Gastroesophageal sphincter (tissue), 4 donors: ENCODE results near the gene ERBB2. TPM values are rescaled to one million over a fixed set of nuclear protein-coding genes. Genes with fewer than 3 reads are reported as not detected.

ENCODE experiments used
- ATAC-seq: fragments of 150-250 bp; one replicate; pipeline ENCODE4 v1.9.1; 2016; ENCODE audit warnings: mild to moderate bottlenecking, moderate library complexity
- H3K27ac ChIP-seq, 4 donors: fragments of 200-600 bp; sonication (generic) in 3 of 4; 1 replicate in 3 of 4; 2 replicates in 1 of 4; pipeline ENCODE4 v1.5.1; 2016 to 2019
- H3K27me3 ChIP-seq: fragments of 200-600 bp; sonication (generic); one replicate; pipeline ENCODE4 v1.5.1; 2019
- H3K36me3 ChIP-seq, 2 donors: fragments of 200-600 bp; sonication (generic); one replicate each; pipeline ENCODE4 v1.5.1; 2019; ENCODE audit warnings: control low read depth in 1 of 2
- H3K4me1 ChIP-seq, 3 donors: fragments of 200-600 bp; sonication (generic); 1 replicate in 2 of 3; 2 replicates in 1 of 3; pipeline ENCODE4 v1.5.1; 2016 to 2019; ENCODE audit warnings: control low read depth in 2 of 3
- H3K4me3 ChIP-seq, 2 donors: fragments of 200-600 bp; sonication (generic); one replicate each; pipeline ENCODE4 v1.5.1; 2019; ENCODE audit warnings: mild to moderate bottlenecking in 1 of 2, moderate library complexity in 1 of 2
- H3K9me3 ChIP-seq, 3 donors: fragments of 200-600 bp; sonication (generic); one replicate each; pipeline ENCODE4 v1.5.1; 2017 to 2019; ENCODE audit warnings: control low read depth in 2 of 3
- EP300 ChIP-seq: sonication (generic); formaldehyde crosslinking; IDR thresholded peaks from one replicate; pipeline ENCODE4 v1.6.1; 2017; ENCODE audit warnings: antibody characterized with exemption, mild to moderate bottlenecking
- POLR2A ChIP-seq, 2 donors: fragments of 450-650 bp; IDR thresholded peaks; one replicate each; pipeline ENCODE4 v1.6.1; 2017; ENCODE audit warnings: antibody characterized with exemption in 2 of 2, mild to moderate bottlenecking in 2 of 2, moderate library complexity in 1 of 2
- POLR2AphosphoS5 ChIP-seq: sonication (generic); formaldehyde crosslinking; IDR thresholded peaks from one replicate; pipeline ENCODE4 v1.6.1; 2017; ENCODE audit warnings: antibody characterized with exemption
- WGBS, 2 donors: methylation state at CpG; one replicate each; pipeline ENCODE4 v1.1.5; 2018; ENCODE audit warnings: low coverage in 1 of 2; 5-methylcytosine and 5-hydroxymethylcytosine counted together
- total RNA-seq, 4 donors: library from RNA; depleted of rRNA; stranded (reverse); fragments of >200 nt; gene quantifications; one replicate each; pipeline ENCODE4 v1.1.0, GENCODE V29; 2016
- TF ChIP-seq, protein P1 (sequence below), 4 experiments: fragments of 200-600 bp in 2 of 4; fragments of 450-650 bp in 2 of 4; sonication (generic) in 1 of 4; IDR thresholded peaks; one replicate each; pipeline ENCODE4 v1.5.1; 2017 to 2019; ENCODE audit warnings: antibody characterized with exemption in 4 of 4, mild to moderate bottlenecking in 2 of 4, moderate library complexity in 2 of 4

The ERBB2 gene
- total RNA-seq, 4 donors from 2014 or later, result 43.3 to 60.8 (median 48.2) TPM

DNA sequence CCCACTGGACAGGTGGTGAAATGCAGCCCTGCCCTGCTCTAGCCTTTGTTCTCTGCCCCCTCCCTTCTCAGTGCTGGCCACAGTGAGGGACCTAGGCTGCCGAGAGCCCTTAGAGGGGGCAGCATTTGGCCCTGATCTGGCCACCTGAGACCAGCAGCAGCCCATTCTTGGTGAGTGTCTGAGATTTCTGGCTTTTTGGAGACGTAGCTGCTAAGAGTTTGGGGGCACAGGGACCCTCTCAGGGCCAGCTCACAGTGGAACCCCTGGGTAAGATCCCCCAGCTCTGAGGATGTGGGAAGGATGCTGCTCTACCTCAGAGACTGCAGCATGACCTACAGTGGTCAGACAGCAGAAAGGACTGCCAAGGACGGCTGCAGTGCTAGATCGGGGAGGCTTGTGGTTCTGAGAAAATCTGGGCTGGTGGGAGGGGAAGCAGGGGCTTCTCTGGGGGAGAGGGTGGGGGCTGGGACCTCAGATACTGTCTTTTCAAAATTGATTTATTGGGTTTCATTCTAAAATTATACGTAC, 51.2 kb downstream of the ERBB2 start:
- Histone ChIP-seq H3K4me1 (peaks cover 0 to 20% (median 14%) of the 10 kb centered on the region in 3 donors), H3K27me3 (peaks cover 15% of the 10 kb centered on the region), H3K27ac (no peak overlapping the region), H3K4me3 (no peak overlapping the region), H3K9me3 (no peaks in the 10 kb centered on the region), H3K36me3 (no peaks in the 10 kb centered on the region)
- WGBS, 2 donors, result 33% methylated on average over 1 of the region's 5 CpGs; no CpG with 5 or more reads in 1 of the 2 donors
- TF ChIP-seq POLR2A (IDR thresholded peaks at IDR 0.05), result no peak
- TF ChIP-seq EP300, result no peak
- TF ChIP-seq POLR2AphosphoS5, result no peak
- TF ChIP-seq, protein P1, sequence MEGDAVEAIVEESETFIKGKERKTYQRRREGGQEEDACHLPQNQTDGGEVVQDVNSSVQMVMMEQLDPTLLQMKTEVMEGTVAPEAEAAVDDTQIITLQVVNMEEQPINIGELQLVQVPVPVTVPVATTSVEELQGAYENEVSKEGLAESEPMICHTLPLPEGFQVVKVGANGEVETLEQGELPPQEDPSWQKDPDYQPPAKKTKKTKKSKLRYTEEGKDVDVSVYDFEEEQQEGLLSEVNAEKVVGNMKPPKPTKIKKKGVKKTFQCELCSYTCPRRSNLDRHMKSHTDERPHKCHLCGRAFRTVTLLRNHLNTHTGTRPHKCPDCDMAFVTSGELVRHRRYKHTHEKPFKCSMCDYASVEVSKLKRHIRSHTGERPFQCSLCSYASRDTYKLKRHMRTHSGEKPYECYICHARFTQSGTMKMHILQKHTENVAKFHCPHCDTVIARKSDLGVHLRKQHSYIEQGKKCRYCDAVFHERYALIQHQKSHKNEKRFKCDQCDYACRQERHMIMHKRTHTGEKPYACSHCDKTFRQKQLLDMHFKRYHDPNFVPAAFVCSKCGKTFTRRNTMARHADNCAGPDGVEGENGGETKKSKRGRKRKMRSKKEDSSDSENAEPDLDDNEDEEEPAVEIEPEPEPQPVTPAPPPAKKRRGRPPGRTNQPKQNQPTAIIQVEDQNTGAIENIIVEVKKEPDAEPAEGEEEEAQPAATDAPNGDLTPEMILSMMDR (IDR thresholded peaks at IDR 0.05), result no peak
- no peak for ATAC-seq

DNA sequence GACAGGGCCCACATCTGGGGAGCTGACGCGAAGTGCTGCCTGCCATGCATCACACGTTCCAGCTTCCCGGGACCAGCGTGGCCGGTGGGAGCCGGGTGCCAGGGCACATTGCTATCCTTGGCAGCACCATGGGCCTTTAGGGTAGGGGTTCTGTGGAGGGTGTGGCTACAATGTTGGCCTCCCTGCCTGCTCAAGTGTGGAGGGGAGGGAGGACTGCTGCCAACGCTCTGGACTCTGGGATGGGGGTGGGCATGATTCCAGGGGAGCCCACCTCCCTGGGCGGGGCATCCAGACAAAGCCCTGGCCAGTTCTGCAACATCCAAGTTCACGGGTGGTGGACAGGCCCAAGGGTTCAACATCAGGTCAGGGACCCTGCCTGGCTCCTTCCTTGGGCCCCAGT, 51.8 kb downstream of the ERBB2 start:
- ATAC-seq, result no peak
- WGBS, 2 donors, result 55 to 57% methylated on average over 6 to 7 of the region's 10 CpGs
- peaks cover 0 to 20% (median 14%) of the 10 kb centered on the region in 3 donors for H3K4me1 ChIP-seq

DNA sequence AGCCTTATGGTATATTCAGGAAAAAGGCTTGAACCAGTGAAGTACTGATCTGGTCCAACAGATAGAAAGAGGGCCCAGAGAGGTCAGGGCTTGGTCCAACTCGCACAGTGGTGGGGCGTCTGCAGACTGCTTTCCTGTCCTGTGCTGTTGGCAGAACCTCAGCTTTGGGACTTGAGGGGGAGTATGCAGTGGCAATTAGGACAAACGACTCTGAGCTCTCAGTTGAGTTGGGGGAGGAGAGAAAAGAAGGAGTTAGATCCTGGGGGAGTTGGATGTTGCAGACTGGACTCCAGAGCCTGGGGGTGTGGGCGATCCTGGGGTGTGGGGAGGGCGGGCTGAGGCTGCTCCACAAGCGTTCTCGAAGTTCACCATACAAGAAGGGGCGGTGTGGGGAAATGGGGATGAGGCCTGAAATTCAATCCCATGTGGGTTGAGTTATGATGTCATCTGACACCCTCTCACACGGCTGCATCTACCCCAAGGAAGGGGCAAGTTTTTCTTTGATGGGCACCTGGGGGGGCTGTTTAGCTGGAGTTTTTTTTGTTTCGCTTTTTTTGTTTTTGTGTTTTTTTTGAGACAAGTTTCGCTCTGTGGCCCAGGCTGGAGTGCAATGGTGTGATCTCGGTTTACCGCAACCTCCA, 52.5 kb downstream of the ERBB2 start:
- Histone ChIP-seq H3K4me1 (peaks cover 0 to 20% (median 14%) of the 10 kb centered on the region in 3 donors), H3K4me3 (no peak overlapping the region), H3K27ac (no peak overlapping the region), H3K36me3 (no peaks in the 10 kb centered on the region), H3K9me3 (no peaks in the 10 kb centered on the region), H3K27me3 (peaks cover 15% of the 10 kb centered on the region)
- ATAC-seq, result no peak
- 79 to 82% methylated on average over 5 to 11 of the region's 13 CpGs for WGBS, 2 donors
- TF ChIP-seq, protein P1 (IDR thresholded peaks at IDR 0.05), result no peak
- TF ChIP-seq POLR2A (IDR thresholded peaks at IDR 0.05) (no peak), EP300 (no peak), POLR2AphosphoS5 (no peak)

More for the DNA sequence above, 51.8 kb downstream of the ERBB2 start:
- H3K36me3 ChIP-seq, result no peaks in the 10 kb centered on the region
- H3K9me3 ChIP-seq, result no peaks in the 10 kb centered on the region
- no peak overlapping the region for H3K4me3 ChIP-seq
- TF ChIP-seq, protein P1 (IDR thresholded peaks at IDR 0.05), result no peak
- TF ChIP-seq POLR2AphosphoS5 (no peak), EP300 (no peak), POLR2A (IDR thresholded peaks at IDR 0.05) (no peak)
- H3K27me3 ChIP-seq, result peaks cover 15% of the 10 kb centered on the region
- H3K27ac ChIP-seq, result no peak overlapping the region

DNA sequence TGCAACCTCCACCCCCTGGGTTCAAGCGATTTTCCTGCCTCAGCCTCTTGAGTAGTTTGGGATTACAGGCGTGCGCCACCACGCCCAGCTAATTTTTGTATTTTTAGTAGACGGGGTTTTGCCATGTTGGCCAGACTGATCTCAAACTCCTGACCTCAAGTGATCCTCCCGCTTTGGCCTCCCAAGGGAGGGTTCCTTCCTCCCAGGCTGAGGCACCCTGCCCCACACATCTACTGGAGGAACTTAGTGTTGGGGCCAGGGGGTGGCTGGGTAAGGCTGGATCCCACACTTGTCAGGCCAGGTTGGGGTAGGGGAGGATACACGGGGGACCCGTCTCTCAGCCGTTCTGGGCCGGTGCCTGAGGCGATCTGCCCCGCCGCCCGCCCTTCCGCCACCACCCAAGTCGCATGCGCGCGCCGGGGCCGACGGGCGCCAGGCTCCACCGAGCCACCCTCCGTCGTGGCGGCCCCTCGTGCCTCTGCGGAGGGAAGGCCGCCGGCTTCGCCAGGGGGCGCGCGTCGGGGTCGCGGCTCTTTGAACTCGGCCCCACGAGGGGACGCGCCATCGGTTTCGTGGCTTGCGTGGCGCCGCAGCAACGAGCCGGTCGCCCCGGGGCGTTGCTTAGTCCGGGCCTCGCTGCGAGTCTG, 53.8 kb downstream of the ERBB2 start:
- Histone ChIP-seq H3K4me1 (peaks cover 0 to 20% (median 14%) of the 10 kb centered on the region in 3 donors), H3K27ac (peak overlapping the region; percentile 71 to 97 (median 94)), H3K27me3 (peaks cover 15% of the 10 kb centered on the region), H3K36me3 (no peaks in the 10 kb centered on the region), H3K9me3 (no peaks in the 10 kb centered on the region), H3K4me3 (peak overlapping the region; percentile 39 to 85)
- WGBS, 2 donors, result 40 to 63% methylated on average over 1 to 5 of the region's 55 CpGs
- ATAC-seq, result peak; percentile 52
- TF ChIP-seq POLR2AphosphoS5 (no peak), EP300 (no peak), POLR2A (IDR thresholded peaks at IDR 0.05) (peak in 1 of 2 donors; percentile 8)
- TF ChIP-seq, protein P1 (IDR thresholded peaks at IDR 0.05), result no peak
